MCF 10A (cell line): ENCODE data around the gene CHERP. TPM values are rescaled to one million over a fixed set of nuclear protein-coding genes. Genes with fewer than 3 reads are reported as not detected.
"Not testable (repeated sequence)": the region's sequence is repeated elsewhere in the genome, so short reads cannot be mapped to it uniquely, and the experiment has no call there.

Source experiments
- BruUV-seq: library from RNA; stranded (reverse); fragments of 400-500 nt; replicated peaks from 2 replicates; lab custom pipeline; 2021; lab: Mats Ljungman, UMichigan
- CTCF ChIA-PET: fragments of 300-600 bp; sonication (Branson Sonifier 250); formaldehyde crosslinking; extraction: SDS; loops from one replicate; lab custom pipeline; 2021; ENCODE audit warnings: antibody characterized with exemption, inconsistent platforms; lab: Yijun Ruan, JAX
- POLR2A ChIA-PET: fragments of 300-600, 350-650 bp; sonication (Branson Sonifier 250); formaldehyde crosslinking; extraction: SDS; loops from one replicate; lab custom pipeline; 2020; ENCODE audit warnings: antibody characterized with exemption, inconsistent platforms; lab: Yijun Ruan, JAX
- DNase-seq: peaks from one replicate; pipeline ENCODE4 v3.0.0-alpha.2; 2018; ENCODE audit not compliant: unreplicated experiment
- H3K27ac Mint-ChIP-seq: one replicate; pipeline ENCODE4 v1.8.0; 2022; ENCODE audit warnings: mild to moderate bottlenecking, low read depth, mixed read lengths; ENCODE audit not compliant: unreplicated experiment
- H3K27me3 Mint-ChIP-seq: one replicate; pipeline ENCODE4 v1.8.0; 2022; ENCODE audit warnings: mixed read lengths; ENCODE audit not compliant: insufficient read depth, unreplicated experiment
- H3K36me3 Mint-ChIP-seq: one replicate; pipeline ENCODE4 v1.8.0; 2022; ENCODE audit warnings: mild to moderate bottlenecking, moderate library complexity, mixed read lengths; ENCODE audit not compliant: insufficient read depth, unreplicated experiment
- H3K4me1 Mint-ChIP-seq: one replicate; pipeline ENCODE4 v1.8.0; 2022; ENCODE audit warnings: mixed read lengths; ENCODE audit not compliant: insufficient read depth, unreplicated experiment
- H3K4me3 Mint-ChIP-seq: one replicate; pipeline ENCODE4 v1.8.0; 2022; ENCODE audit warnings: mild to moderate bottlenecking, moderate library complexity, mixed read lengths; ENCODE audit not compliant: unreplicated experiment
- H3K9me3 Mint-ChIP-seq: one replicate; pipeline ENCODE4 v1.8.0; 2022; ENCODE audit warnings: mixed read lengths; ENCODE audit not compliant: unreplicated experiment
- CTCF ChIP-seq: fragments of 200-600 bp; IDR thresholded peaks from one replicate; pipeline ENCODE4 v1.8.0; 2022; ENCODE audit warnings: antibody characterized with exemption, mild to moderate bottlenecking; ENCODE audit not compliant: unreplicated experiment
- intact Hi-C: fragments of 100-400 bp; cut with micrococcal nuclease; formaldehyde crosslinking; loops from 2 replicates; pipeline ENCODE4 v1.14.1; 2022
- total RNA-seq: library from RNA; stranded (reverse); gene quantifications from 2 replicates; pipeline ENCODE4 v1.2.3, GENCODE V29; 2022

The CHERP gene
- total RNA-seq, 1 experiment from 2014 or later = 51.6 TPM

- no peak overlapping the region for H3K4me3 Mint-ChIP-seq
- BruUV-seq = no TSS peak
- no peak for TF ChIP-seq CTCF
- no peaks in the 10 kb centered on the region for H3K27me3 Mint-ChIP-seq
- no peaks in the 10 kb centered on the region for H3K36me3 Mint-ChIP-seq
- no peak overlapping the region for H3K27ac Mint-ChIP-seq
- no peaks in the 10 kb centered on the region for H3K9me3 Mint-ChIP-seq
- intact Hi-C loops = no loop called here
- ChIA-PET CTCF (no interaction called here), POLR2A (interaction anchor here (0.7 kb wide), 1 partner anchor 1367 kb away, joined by 3 read pairs; no protein-coding TSS in a partner anchor)
- DNase-seq = no peak
- no peaks in the 10 kb centered on the region for H3K4me1 Mint-ChIP-seq
These were observed 65.8 kb downstream of the CHERP start for GRCh38 chr19:16476401-16476800.

DNA sequence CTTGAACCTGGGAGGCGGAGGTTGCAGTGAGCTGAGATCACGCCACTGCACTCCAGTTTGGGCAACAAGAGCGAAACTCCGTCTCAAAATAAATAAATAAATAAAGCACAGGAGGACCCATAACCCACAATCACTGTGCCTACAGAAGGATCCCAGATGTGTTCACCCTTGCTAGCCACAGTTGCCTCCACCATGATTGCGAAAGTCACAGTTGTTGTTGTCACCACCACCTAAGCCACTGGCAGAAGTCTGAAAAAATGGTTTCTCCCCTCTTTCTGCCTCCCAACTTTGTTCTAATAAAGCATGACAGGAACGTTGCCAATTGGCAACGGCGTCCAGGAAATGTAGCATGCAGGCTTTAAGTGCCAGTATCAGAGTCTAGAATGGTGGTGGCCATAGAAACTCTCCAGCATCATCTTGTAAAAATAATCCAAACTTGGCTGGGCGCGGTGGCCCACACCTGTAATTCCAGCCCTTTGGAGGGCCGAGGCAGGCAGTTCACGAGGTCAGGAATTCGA is 68.3 kb downstream of the CHERP start:
- Mint-ChIP-seq H3K4me3 (no peak overlapping the region), H3K36me3 (peaks cover 5% of the 10 kb centered on the region), H3K27ac (no peak overlapping the region), H3K9me3 (no peaks in the 10 kb centered on the region), H3K4me1 (peaks cover 10% of the 10 kb centered on the region), H3K27me3 (no peaks in the 10 kb centered on the region)
- POLR2A ChIA-PET = interaction anchor here (1.2 kb wide), 1 partner anchor 68 kb away, joined by 3 read pairs; no protein-coding TSS in a partner anchor
- CTCF ChIA-PET = no interaction called here
- no peak for TF ChIP-seq CTCF
- DNase-seq = no peak
- intact Hi-C loops = no loop called here
- BruUV-seq = no TSS peak

DNA sequence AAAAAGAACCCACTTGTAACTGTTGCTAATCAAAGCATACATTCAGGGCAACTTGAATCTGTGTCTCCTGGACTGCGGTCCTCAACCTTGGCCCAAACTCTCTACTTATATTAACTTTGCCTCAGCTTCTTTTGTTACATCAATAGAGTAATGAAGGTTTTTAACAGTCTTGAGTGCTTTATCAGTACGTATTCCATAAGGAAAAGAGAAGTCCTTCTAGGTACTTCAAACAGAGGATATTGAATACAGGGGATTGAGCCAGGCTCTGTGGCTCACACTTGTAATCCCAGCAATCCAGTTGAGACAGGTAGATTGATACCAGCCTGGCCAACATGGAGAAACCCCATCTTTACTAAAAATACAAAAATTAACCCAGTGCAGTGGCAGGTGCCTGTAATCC is 69.2 kb downstream of the CHERP start:
- no peak for DNase-seq
- Mint-ChIP-seq H3K27me3 (no peaks in the 10 kb centered on the region), H3K4me1 (peaks cover 11% of the 10 kb centered on the region), H3K27ac (no peak overlapping the region), H3K36me3 (peaks cover 5% of the 10 kb centered on the region), H3K4me3 (no peak overlapping the region), H3K9me3 (no peaks in the 10 kb centered on the region)
- TF ChIP-seq CTCF = no peak
- intact Hi-C loops = no loop called here
- BruUV-seq = no TSS peak
- POLR2A ChIA-PET = interaction anchor here (1.8 kb wide), 1 partner anchor 14 kb away, joined by 4 read pairs; no protein-coding TSS in a partner anchor
- CTCF ChIA-PET = no interaction called here

- H3K36me3 Mint-ChIP-seq, intact Hi-C loops, CTCF ChIA-PET, H3K27me3 Mint-ChIP-seq, H3K9me3 Mint-ChIP-seq, DNase-seq, BruUV-seq: not testable (repeated sequence)
- peak overlapping the region; percentile 80 for H3K4me3 Mint-ChIP-seq
- POLR2A ChIA-PET = interaction anchor here (1.8 kb wide), 1 partner anchor 15 kb away, joined by 4 read pairs; no protein-coding TSS in a partner anchor
- peaks cover 11% of the 10 kb centered on the region for H3K4me1 Mint-ChIP-seq
- H3K27ac Mint-ChIP-seq = peak overlapping the region; percentile 75
These were observed 69.7 kb downstream of the CHERP start for GRCh38 chr19:16472559-16472899.
